ENCODE data around the gene GPATCH8. TPM values are rescaled to one million over a fixed set of nuclear protein-coding genes. Genes with fewer than 3 reads are reported as not detected.

GPATCH8 gene
- total and polyA plus RNA-seq, 9 of the 15 experiments (the other 6 are each of a cell fraction or from before 2014, with no cell fraction given), result 10.6 to 29.6 (median 13.2) TPM

DNA sequence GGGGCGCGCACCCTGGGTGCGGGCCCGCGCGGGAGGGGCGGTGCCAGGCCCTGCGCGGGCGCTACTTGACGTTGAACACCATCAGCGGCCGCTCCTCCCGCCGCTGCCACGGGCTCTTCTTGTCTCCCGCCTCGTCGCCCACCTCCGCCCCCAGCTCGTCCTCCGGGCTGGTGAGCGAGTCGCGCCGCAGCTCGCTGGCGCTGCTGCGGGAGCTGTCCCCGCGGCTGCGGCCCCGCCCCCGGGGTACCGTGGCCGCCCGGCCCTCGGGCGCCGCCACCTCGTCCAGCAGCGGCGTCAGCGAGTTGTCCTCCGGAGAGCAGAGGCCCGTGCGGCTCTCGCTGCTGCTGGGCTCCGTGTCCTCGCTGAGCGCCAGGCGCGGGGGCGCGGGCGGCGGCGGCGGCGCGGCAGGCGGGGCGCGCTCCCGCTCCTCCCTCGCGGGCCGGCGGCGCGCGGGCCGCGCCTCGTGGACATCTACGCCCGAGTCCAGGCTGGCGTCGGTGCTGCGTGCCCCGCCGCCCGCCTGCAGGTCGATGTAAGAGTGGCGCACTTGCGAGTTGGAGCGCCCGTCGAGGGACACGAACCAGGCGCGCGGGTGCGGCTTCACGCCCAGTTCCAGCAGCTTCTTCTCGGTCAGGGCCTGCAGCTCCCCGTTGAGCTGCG lies 149.4 kb downstream of the GPATCH8 start:
- no peaks in the 10 kb centered on the region for H3K9me3 ChIP-seq (replicated peaks; ENCODE audit: control insufficient read depth, insufficient read depth, low read depth, low read length)
- no peak overlapping the region for H3K4me3 ChIP-seq
- BruUV-seq (replicated peaks), result no TSS peak
- peaks cover 5% of the 10 kb centered on the region; the same call in 1 of the 3 replicates for H3K36me3 ChIP-seq (ENCODE audit: control insufficient read depth, insufficient read depth, low read length)
- TF ChIP-seq ZBTB33 (CRISPR knock-in tag; IDR thresholded peaks at IDR 0.05) (peak; percentile 8; the same call in 1 of the 2 replicates), ZNF41 (CRISPR knock-in tag; conservative IDR thresholded peaks at IDR 0.05) (no peak)
- H2AFZ ChIP-seq (ENCODE audit: low read depth, low read length), result no peak overlapping the region
- no peaks in the 10 kb centered on the region for H3K9me1 ChIP-seq (ENCODE audit: control insufficient read depth, insufficient read depth, low read length)
- no peak for FAIRE-seq
- no peaks in the 10 kb centered on the region; the same call in 1 of the 2 replicates for H4K20me1 ChIP-seq (replicated peaks; ENCODE audit: control insufficient read depth, insufficient read depth, low read length)
- H3K27me3 ChIP-seq (ENCODE audit: control insufficient read depth in 2 of 2, insufficient read depth in 2 of 2, low read length in 2 of 2), result no peaks in the 10 kb centered on the region
- no peak overlapping the region for H3K9ac ChIP-seq (ENCODE audit: insufficient read depth in 1 of 2, low read depth in 2 of 2, low read length in 2 of 2)
- POLR2A ChIA-PET, result no interaction called here
- no peaks in the 10 kb centered on the region for H3K79me2 ChIP-seq (ENCODE audit: control insufficient read depth, insufficient read depth, low read length)
- intact Hi-C loops (cut with micrococcal nuclease) (no loop called here), in situ Hi-C loops (cut with MboI) (no loop called here)
- H3K4me1 ChIP-seq (replicated peaks in 1 of 2; ENCODE audit: control insufficient read depth in 2 of 2, insufficient read depth in 2 of 2, low read length in 2 of 2), result peaks cover 0 to 42% of the 10 kb centered on the region in 2 experiments; a peak in 2 of 5 replicates
- peak in 2 of 4 experiments; percentile 13 to 16 for DNase-seq (ENCODE audit: extremely low read depth in 1 of 4, low spot score in 3 of 4)
- CTCF ChIA-PET (ENCODE audit: low intra/inter-chr PET ratio), result no interaction called here
- 94% methylated on average over 28 of the region's 98 CpGs for WGBS (ENCODE audit: insufficient coverage, low coverage, missing lambda C conversion rate)
- no peak overlapping the region for H3K4me2 ChIP-seq (ENCODE audit: insufficient read depth, low read length)
- H3K27ac ChIP-seq (ENCODE audit: extremely low read depth, low read depth, low read length), result no peak overlapping the region
- no peak for ATAC-seq

All from K562 (cell line).